Hepatocyte (in vitro differentiated cells): ENCODE measurements around the gene ZNRF1.

ENCODE experiments used
- CTCF ChIP-seq: fragments of 200-600 bp; sonication (generic); IDR thresholded peaks from 2 replicates; pipeline ENCODE4 v1.5.1; 2016; ENCODE audit warnings: antibody characterized with exemption, mild to moderate bottlenecking; ENCODE audit not compliant: poor library complexity
- EZH2 ChIP-seq: fragments of 200-600 bp; sonication (generic); IDR thresholded peaks from 2 replicates; pipeline ENCODE4 v1.6.1; 2016; ENCODE audit warnings: antibody characterized with exemption, mild to moderate bottlenecking, borderline replicate concordance

- TF ChIP-seq CTCF: no peak
- TF ChIP-seq EZH2: no peak
Observed at GRCh38 chr16:75099738-75100602, 101.1 kb downstream of the ZNRF1 start.
